ENCODE measurements around the gene F9. TPM values are rescaled to one million over a fixed set of nuclear protein-coding genes. Genes with fewer than 3 reads are reported as not detected.

F9 gene
- total and polyA plus RNA-seq, 2 of the 4 experiments (the other 2 are of a cell fraction): not detected

GRCh38 chrX:139585613-139586012 lies 55.1 kb downstream of the F9 start:
- BruUV-seq (replicated peaks): no TSS peak
- Histone ChIP-seq H3K36me3 (ENCODE audit: control insufficient read depth, insufficient read depth, low read length) (no peaks in the 10 kb centered on the region), H4K91ac (ENCODE audit: insufficient read depth, low read depth, low read length) (no peak overlapping the region), H4K20me1 (ENCODE audit: insufficient read depth, low read length) (no peaks in the 10 kb centered on the region), H3K9me1 (ENCODE audit: insufficient read depth, low read length) (no peaks in the 10 kb centered on the region), H3K4me3 (ENCODE audit: insufficient read depth, low read depth, low read length) (no peak overlapping the region), H2AFZ (replicated peaks; ENCODE audit: low read length, poor library complexity) (no peak overlapping the region), H3K27me3 (ENCODE audit: control insufficient read depth, insufficient read depth, low read length) (no peaks in the 10 kb centered on the region), H2BK5ac (ENCODE audit: low read depth, low read length, poor library complexity, severe bottlenecking) (no peak overlapping the region), H4K5ac (ENCODE audit: low read depth, low read length) (no peak overlapping the region), H3K4me2 (ENCODE audit: low read depth, low read length) (no peak overlapping the region), H4K8ac (ENCODE audit: low read depth in 2 of 2, low read length in 2 of 2) (no peak overlapping the region), H3K4ac (ENCODE audit: low read depth, low read length) (no peak overlapping the region), H2BK120ac (ENCODE audit: low read depth, low read length) (no peak overlapping the region), H2BK20ac (ENCODE audit: low read depth, low read length) (no peak overlapping the region), H3K79me1 (ENCODE audit: low read depth in 1 of 2, low read length in 2 of 2) (no peaks in the 10 kb centered on the region), H3K9ac (ENCODE audit: low read depth, low read length) (no peak overlapping the region), H3K14ac (replicated peaks; ENCODE audit: low read depth, low read length) (no peak overlapping the region), H3K4me1 (ENCODE audit: control insufficient read depth, insufficient read depth, low read length) (no peaks in the 10 kb centered on the region), H3K27ac (ENCODE audit: insufficient read depth, low read length) (no peak overlapping the region), H3K23ac (ENCODE audit: low read depth, low read length) (no peak overlapping the region), H3K18ac (ENCODE audit: low read depth, low read length) (no peak overlapping the region), H2AK5ac (ENCODE audit: low read depth, low read length) (no peak overlapping the region), H3K56ac (ENCODE audit: extremely low read depth, insufficient read depth, low read length) (no peak overlapping the region), H2BK15ac (ENCODE audit: low read depth, low read length) (no peak overlapping the region), H3K9me3 (ENCODE audit: control insufficient read depth, insufficient read depth, low read length) (no peaks in the 10 kb centered on the region), H2AK9ac (replicated peaks; ENCODE audit: low read depth, low read length, poor library complexity) (no peak overlapping the region)
- intact Hi-C loops (cut with micrococcal nuclease) (no loop called here), dilution Hi-C loops (cut with HindIII; ENCODE audit: low sequenced_read_pairs, unreplicated experiment) (no loop called here), in situ Hi-C loops (cut with MboI; ENCODE audit: low sequenced_read_pairs) (no loop called here)
- ChIA-PET CTCF (no interaction called here), POLR2A (ENCODE audit: unreplicated experiment) (no interaction called here)
- no peak for ATAC-seq (ENCODE audit: low read depth)
- DNase-seq: no peak
- no CpG with 5 or more reads among the region's 5 CpGs for WGBS, 2 experiments (ENCODE audit: extremely low coverage in 2 of 2, insufficient read length in 1 of 2)
- TF ChIP-seq RCOR1 (IDR thresholded peaks at IDR 0.05; ENCODE audit: insufficient replicate concordance, low read length) (no peak), FOS (IDR thresholded peaks at IDR 0.05; ENCODE audit: low read depth, low read length) (no peak), MXI1 (IDR thresholded peaks at IDR 0.05; ENCODE audit: borderline replicate concordance, low read depth, low read length) (no peak), RFX5 (IDR thresholded peaks at IDR 0.05; ENCODE audit: low read depth, low read length) (no peak), ELK1 (IDR thresholded peaks at IDR 0.05; ENCODE audit: borderline replicate concordance, low read depth, low read length) (no peak), NFE2L2 (IDR thresholded peaks at IDR 0.05; ENCODE audit: low read depth, low read length) (no peak), POLR2A (IDR thresholded peaks at IDR 0.05; ENCODE audit: low read depth, low read length) (no peak), USF2 (IDR thresholded peaks at IDR 0.05; ENCODE audit: low read depth, low read length) (no peak), CEBPB (IDR thresholded peaks at IDR 0.05; ENCODE audit: low read depth, low read length) (no peak), MAFK (IDR thresholded peaks at IDR 0.05; ENCODE audit: low read depth, low read length) (no peak), RAD21 (IDR thresholded peaks at IDR 0.05; ENCODE audit: low read length) (no peak), SMC3 (IDR thresholded peaks at IDR 0.05; ENCODE audit: low read depth, low read length) (no peak), CTCF (conservative IDR thresholded peaks at IDR 0.05; ENCODE audit: low read depth, low read length) (no peak), BHLHE40 (IDR thresholded peaks at IDR 0.05; ENCODE audit: low read depth, low read length) (no peak)

Data from IMR-90 (cell line).